SK-N-SH treated with all-trans-retinoic acid at 6 μM for 48 hours (cell line): Measurements from ENCODE around the gene HOMEZ.

Experiments used
- BACH2 ChIP-seq: fragments of 250-450 bp; sonication (Bioruptor Pico); IDR thresholded peaks from 2 replicates; pipeline ENCODE4 v1.9.0; 2021; ENCODE audit warnings: mild to moderate bottlenecking, borderline replicate concordance
- CSRNP3 ChIP-seq: fragments of 250-450 bp; sonication (Bioruptor Pico); IDR thresholded peaks from 2 replicates; pipeline ENCODE4 v1.5.1; 2021; ENCODE audit warnings: mild to moderate bottlenecking, moderate library complexity
- ESRRG ChIP-seq: fragments of 250-450 bp; sonication (Bioruptor Pico); IDR thresholded peaks from 2 replicates; pipeline ENCODE4 v1.6.1; 2021; ENCODE audit warnings: mild to moderate bottlenecking
- PATZ1 ChIP-seq: fragments of 250-450 bp; sonication (Bioruptor Pico); IDR thresholded peaks from 2 replicates; pipeline ENCODE4 v1.8.0; 2020; ENCODE audit warnings: mild to moderate bottlenecking, moderate library complexity, borderline replicate concordance
- PPARA ChIP-seq: fragments of 250-450 bp; sonication (Bioruptor Pico); IDR thresholded peaks from 2 replicates; pipeline ENCODE4 v1.5.0; 2020; ENCODE audit warnings: mild to moderate bottlenecking, borderline replicate concordance
- RARB ChIP-seq: fragments of 250-450 bp; sonication (Bioruptor Pico); IDR thresholded peaks from 2 replicates; pipeline ENCODE4 v1.8.0; 2021; ENCODE audit warnings: mild to moderate bottlenecking, moderate library complexity
- ZNF8 ChIP-seq: fragments of 450-650 bp; formaldehyde crosslinking; IDR thresholded peaks from 2 replicates; pipeline ENCODE4 v1.5.0; 2020; ENCODE audit warnings: mild to moderate bottlenecking, moderate library complexity

DNA sequence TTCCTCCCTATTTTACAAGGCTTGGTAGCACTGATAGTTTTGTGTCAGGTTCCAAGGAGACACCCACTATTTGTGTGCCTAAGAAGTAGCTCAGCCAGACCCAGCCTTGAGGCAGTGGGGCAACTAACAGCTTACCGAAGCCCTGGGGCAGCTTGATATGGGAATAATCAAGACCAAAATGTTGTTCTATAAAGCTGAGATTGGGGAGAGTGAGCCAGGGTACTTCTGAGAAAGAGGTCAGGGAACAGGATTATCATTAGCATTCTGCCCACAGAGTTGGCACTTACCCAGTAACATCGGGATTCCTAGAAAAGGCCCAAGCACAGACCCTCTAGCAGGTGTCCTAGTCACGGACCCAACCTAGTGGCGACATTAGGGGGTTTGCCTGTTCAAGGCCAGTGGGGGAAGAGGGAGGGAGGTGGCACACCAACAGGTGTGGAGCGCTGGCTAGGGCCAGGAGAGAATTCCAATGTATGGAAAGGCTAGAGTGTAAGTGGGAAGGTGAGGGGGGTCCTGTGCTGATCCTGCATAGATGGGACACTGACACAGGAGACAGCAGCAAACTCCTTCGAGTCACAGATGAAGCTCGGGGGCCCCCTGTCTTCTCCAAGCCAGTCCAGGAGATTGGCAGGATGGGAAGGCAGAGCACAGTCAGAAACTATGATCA lies 11.8 kb upstream of the HOMEZ start:
- no peak for TF ChIP-seq PATZ1 (CRISPR knock-in tag)
- TF ChIP-seq PPARA: no peak
- TF ChIP-seq BACH2 (CRISPR knock-in tag): no peak
- TF ChIP-seq RARB: no peak
- no peak for TF ChIP-seq CSRNP3 (CRISPR knock-in tag)
- TF ChIP-seq ZNF8 (CRISPR knock-in tag): no peak
- no peak for TF ChIP-seq ESRRG (CRISPR knock-in tag)
